Islet of Langerhans (tissue), 1 donor: Measurements from ENCODE around the gene GBP3.
"Not testable (repeated sequence)": the region's sequence is repeated elsewhere in the genome, so short reads cannot be mapped to it uniquely, and the experiment has no call there.

Experiments used
- FAIRE-seq: peaks from one replicate; lab custom pipeline; 2011; peaks lifted over from hg19 to GRCh38; lab: Jason Lieb, UNC

GBP3 gene

DNA sequence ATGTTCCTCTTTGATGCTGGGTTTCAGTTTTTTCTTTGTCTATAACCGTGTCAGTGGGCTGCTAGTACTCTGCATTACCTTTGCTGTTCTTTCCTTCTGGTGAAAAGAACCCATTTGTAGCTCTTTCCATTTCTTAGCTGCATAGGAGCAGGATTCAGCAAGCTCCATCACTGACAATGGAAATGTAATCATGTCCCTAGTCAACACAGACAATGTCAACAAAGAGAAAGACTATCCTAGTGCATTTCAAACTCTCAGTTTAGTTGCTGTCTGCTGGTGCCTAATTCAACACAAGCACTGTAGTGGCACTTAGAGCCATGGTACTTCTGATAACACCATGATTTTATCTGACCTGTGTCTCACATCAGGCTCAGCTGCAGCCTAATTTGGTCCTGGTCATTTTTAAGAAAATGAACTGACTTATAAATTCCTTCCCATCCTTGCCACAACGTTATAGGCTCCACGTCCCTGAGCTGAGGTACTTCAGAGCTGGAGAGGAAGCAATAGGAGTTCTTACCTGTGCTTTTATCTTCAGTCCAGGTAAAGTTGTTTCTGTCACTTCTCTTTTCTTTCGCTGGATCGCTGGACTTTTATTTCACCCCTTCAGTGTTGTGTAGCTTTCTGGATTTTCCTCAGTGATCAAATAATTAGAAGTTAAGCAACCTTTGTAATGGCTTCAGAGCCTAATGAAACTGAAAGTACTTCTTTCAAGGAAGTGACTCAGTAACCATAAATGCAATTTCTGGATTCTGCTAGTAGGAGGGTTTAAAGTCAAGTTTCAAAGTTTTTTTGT, at the start of gene GBP3:
TSS of gene GBP3 (minus strand) at position 700 of the 793 bp plus-strand sequence. CDS start 2,145 bp downstream, outside the sequence.
- FAIRE-seq, result peak; percentile 90

DNA sequence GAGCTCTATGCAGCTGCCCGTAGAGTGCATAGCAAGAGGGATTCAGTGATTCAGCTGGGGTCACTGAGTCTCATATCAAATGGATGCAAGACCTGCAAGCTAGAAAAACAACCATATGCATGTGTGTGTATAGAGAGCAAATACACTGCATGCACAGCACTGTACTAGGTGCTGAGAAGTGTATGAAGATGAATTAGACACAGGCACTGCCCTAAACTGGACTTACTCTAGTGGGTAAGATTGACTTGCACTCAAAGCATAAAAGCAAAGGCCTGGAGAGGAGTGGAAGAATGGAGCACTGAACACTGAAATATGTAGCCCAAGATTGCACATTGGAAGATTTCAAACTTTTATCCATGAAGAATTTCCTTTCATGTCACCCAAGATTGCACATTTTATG, 47.8 kb upstream of the GBP3 start:
- FAIRE-seq, result no peak

- no peak for FAIRE-seq
Measured at GRCh38 chr1:89069951-89070350, 47.3 kb upstream of the GBP3 start.

DNA sequence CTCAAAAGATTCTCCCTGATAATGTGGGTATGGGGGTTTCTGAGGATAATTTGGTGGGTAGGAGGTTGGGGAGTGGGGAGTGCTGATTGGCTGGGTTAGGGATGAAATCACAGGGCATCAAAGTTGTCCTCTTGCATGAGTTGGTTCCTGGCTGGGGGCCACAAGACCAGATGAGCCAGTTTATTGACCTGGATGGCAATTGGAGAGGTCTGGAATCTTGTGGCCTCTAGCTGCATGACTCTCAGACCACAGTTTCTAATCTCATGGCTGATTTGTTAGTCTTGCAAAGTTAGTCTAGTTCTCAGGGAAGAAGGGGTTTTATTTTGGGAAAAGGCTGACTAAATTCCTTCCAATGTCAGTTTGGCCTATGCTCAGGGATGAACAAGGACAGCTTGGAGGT, 45.6 kb upstream of the GBP3 start:
- FAIRE-seq, result no peak

DNA sequence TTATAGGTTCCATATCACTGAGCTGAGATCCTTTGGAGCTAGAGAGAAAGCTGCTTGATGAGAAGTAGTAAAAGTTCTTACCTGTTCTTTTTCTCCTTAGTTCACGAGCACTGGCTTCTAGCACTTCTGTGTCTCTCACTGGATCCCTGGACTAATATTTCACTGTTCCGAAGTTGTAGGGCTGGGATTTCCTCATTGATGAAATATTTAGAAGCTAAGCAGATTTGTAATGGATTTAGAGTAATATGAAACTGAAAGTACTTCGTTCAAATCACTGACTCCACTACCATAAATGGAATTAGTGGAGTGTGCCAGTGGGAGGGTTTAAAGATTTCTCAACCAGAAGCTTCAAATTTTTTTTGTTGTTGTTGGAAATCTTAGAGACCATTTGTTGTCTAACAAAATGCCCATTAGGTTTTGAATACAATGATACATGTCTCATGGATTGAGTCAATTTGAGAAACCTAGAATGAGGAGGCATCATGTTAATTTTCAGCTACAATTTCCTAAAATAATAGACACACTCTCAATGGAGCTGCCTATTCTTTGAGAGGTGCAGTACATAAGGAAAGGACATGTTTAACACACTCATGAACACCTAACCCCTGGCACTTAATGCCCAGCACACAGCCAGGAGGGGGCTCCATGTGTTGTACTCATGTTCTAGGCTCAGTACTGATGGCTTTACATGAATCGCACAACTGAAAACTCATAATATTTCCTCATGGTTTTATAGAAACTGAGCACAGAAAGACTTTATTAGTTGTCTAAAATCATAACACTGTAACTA, 42.6 kb upstream of the GBP3 start, which contains the start of gene GBP1:
TSS of gene GBP1 (minus strand) at position 130 of the 790 bp plus-strand sequence. CDS start 1,974 bp downstream, outside the sequence.
- FAIRE-seq, result peak; percentile 93

DNA sequence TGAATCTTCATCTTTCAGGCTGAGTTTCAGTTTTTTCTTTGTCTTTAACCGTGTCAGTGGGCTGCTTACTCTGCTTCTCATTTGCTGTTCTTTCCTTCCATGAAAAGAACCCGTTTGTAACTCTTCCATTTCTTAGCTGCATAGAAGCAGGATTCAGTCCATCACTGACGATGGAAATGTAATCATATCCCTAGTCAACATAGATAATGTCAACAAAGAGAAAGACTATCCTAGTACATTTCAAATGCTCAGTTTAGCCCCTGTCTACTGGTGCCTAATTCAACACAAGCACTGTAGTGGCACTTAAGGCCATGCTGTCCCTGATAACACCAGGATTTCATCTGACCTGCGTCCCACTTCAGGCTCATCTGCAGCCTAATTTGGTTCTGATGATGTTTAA, 42.0 kb upstream of the GBP3 start:
- no peak for FAIRE-seq

- no peak for FAIRE-seq
Measured at GRCh38 chr1:89063094-89063493, 40.4 kb upstream of the GBP3 start.

DNA sequence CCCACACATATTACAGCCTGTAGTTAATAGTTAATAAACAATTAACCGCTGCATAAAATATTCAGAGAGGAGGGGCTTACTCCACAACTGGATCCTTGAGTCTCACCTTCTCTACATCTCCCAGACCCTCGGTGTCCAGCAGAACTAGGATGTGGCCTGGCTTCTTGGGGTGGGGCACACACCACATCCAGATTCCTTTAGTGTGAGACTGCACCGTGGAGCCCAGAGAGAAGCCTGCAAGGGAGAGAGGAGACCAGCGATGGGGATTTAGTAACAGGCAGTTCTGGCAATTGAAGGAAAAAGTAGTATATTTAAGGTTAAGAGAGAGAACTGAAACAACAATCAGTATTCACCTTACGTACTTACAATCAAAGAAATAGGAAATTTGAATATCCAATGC, 37.4 kb upstream of the GBP3 start:
- FAIRE-seq, result no peak

DNA sequence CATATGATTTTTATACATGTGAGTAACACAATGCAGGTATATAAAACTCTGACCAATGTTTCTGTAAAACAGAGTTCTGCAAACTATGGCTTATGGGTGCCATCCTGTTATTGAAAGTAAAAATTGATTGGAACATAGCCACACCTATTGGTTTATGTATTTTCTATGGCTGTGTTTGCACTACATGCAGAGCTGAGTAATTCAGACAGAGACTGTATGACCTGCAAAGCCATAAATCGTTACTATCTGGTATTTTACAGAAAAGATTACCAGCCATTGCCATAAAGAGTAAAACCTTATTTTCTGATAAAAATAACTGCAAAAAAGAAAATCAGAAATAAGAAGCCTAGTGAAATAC, 29.3 kb upstream of the GBP3 start:
- no peak for FAIRE-seq

DNA sequence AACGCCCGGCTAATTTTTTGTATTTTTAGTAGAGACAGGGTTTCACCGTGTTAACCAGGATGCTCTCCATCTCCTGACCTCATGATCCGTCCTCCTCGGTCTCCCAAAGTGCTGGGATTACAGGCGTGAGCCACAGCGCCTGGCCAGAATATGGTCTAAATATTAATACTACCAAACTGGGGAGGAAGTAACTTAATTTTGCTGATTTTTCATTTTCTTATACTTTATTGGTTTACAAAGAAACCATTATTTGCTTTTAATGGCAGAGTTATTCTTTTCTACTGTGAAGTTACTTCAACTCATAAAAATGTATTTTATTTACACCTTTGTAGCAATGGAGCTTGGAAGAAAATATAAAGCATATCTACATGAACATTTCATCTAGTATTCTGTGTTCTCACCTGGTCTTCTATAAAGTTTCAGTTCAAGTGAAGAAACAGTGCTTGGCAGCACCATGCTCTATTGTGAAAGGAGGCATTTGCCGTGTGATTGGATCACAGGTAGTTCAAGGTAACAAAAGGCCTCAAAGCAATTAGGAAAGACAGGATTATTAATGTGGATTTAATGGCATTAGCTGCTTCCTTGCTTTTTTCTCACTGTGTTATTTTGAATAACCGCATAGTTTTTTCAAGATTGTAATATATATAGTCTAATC, 28.8 kb upstream of the GBP3 start:
- no peak for FAIRE-seq

- FAIRE-seq, result no peak
Measured at GRCh38 chr1:89050649-89051033, 28.0 kb upstream of the GBP3 start.

DNA sequence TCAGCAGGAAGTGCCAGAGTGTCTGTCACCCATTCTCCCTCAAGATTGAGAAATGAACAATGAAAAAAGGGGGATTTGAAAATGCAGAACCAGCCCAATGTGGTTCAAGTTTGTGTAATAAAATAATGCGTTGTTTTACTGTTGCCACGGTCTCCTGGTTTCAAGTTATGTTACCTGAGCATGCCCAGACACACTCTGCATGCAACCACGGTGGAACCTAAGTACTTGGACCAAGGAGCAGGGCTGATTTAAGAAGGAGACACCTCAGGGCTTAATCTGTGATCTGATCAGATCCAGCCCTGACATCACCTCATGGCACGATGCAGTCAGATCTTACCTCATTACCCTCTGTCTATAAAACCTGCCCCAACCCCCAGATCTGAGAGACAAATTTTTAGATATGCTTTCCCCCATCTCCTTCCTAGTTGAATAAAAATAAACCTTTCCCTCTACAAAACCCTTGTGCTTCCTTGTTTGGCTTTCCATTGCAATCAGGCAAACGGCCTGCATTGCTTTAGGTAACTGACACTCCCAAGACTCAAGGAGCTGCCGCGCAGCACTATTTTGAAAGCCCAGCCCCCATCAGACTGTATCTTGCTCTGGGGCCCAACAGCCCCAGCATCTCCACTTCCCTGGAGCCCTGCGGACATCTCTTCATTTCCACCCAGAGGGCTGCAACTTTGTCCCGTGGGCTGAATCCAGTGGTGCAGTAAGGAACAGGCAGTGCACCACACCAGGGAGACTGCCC, 27.4 kb upstream of the GBP3 start:
- FAIRE-seq, result not testable (repeated sequence)

DNA sequence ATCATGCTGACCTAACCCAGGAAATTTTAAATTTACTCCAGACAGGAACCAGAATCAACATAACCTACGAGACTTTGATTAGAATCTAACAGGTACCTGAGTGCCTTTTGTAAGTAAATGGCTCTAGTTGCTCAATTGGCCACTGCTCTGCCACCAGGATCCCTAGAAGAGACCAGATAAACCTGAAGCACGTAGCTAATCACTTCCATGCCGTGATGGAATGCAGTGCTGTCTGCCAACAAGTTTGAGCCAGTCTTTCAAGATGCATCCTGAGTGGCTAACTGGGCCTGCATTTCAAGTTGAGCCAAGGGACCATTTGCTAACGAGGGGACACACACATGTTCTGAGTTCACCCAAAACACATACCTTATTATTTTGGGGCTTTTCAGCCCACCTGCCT, 26.5 kb upstream of the GBP3 start:
- not testable (repeated sequence) for FAIRE-seq

GRCh38 chr1:89047734-89048133, 25.1 kb upstream of the GBP3 start:
- no peak for FAIRE-seq

DNA sequence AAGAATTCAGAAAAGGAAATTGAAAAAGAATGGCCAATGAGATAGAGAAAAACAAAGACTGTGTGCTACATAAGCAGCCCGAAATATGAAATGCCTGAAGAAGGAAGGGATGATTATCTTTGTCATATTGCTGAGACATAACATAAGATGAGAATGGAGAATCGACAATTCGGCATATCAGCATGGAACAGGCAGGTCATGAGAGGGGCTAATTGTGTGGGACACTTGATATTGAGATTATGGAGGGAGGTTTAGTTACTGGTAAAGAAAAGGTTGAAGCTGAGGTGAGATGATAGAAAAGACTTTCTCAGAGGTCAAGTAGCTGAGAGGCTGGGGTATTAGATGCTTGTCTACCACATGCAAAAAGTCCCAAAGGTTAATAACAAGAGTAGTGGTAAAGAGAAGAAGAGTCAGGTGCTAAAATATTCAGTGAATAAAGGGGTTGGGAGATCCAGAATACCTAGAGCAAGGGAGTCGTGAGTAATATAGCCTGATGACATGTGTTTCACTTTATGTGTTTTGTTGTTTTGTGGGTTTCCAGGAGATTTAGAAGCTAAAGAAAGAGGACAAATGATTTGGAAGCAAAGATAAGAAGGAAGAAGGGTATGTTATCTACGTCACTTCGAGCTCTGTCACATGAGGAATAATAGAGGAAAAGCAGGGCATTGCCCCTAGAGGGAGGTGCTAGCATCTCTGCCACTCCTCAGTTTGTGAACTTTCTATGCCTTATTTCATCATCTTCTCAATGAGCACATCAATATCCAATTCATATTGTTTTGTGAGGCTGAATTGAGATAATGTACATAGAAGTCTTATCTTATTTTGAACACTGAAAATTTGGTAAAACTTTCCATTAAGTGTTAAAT, 23.9 kb upstream of the GBP3 start:
- FAIRE-seq, result not testable (repeated sequence)

- FAIRE-seq, result no peak
Measured at GRCh38 chr1:89044970-89045721, 22.5 kb upstream of the GBP3 start.

DNA sequence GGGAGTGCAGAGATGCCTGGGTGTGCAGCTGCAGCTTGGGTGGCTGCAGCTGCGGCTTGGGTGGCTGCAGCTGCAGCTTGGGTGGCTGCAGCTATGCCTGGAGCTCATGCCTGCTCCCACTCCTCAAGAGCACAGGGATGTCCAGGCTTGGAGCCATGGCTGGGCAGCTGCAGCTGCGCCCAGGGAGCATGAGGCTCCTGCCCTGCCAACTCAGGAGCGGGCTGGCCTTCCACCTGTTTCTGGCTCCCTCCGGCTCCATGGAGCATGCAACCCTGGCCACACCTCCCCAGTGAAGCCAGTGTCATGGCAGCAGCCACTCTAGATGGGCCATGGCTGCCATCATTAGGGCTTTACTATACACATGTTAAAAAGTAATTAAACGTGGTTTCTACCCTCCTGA, 21.3 kb upstream of the GBP3 start:
- FAIRE-seq, result no peak

DNA sequence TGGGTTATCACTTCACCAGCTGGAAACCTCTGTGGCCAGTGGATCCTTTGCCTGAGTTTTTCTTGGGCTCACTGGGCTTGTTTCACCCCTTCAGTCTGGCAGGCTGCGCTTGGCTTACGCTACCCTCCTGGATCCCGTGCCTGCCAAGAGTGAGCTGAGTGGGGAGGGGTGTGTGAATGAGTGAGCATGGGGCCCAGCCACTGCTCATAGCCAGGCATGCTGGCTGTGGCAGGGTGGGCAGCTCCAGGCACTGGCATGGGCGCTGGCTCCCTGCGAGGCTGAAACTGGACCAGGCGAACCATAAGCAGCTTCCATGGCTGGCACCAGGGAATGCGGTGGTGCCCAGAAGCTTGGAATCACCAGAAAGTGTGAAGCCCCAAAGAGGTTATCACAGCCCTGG, 19.8 kb upstream of the GBP3 start:
- no peak for FAIRE-seq

- no peak for FAIRE-seq
Measured at GRCh38 chr1:89041721-89042120, 19.1 kb upstream of the GBP3 start.

DNA sequence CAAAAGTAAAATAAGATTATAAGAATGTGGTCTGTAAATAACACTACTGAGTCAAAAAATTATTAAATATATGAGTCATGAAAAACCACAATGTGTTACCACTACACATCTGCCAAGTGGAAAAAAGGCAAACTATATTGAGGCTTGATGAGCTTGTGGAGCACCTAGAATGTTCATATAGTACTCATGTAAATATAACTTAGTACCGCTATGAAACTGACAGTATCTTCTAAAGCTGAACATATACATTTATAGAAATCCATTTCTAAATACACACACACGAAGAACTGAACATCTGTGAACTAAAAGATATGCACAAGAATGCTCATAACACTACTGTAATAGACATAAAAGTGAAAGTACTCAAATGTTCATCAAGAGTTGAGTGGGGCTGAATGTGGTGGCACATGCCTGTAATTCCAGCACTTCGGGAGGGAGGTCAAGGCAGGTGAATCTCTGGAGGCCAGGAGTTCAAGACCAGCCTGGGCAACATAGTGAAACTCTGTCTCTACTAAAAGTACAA, 18.5 kb upstream of the GBP3 start:
- no peak for FAIRE-seq

GRCh38 chr1:89040315-89040626, 17.6 kb upstream of the GBP3 start:
- FAIRE-seq, result no peak
